Hepatocyte (in vitro differentiated cells): ENCODE results near the gene DOCK4. TPM values are rescaled to one million over a fixed set of nuclear protein-coding genes. Genes with fewer than 3 reads are reported as not detected.

Source experiments
- DNase-seq: peaks from one replicate; pipeline ENCODE4 v3.0.0-alpha.2; 2016; ENCODE audit warnings: low spot score
- H2AFZ ChIP-seq: fragments of 200-600 bp; sonication (generic); 2 replicates; pipeline ENCODE4 v1.6.0; 2016; ENCODE audit warnings: antibody characterized with exemption, mild to moderate bottlenecking
- H3K27ac ChIP-seq: fragments of 200-600 bp; sonication (generic); 2 replicates; pipeline ENCODE4 v1.5.1; 2016; ENCODE audit warnings: mild to moderate bottlenecking
- H3K27me3 ChIP-seq: fragments of 200-600 bp; sonication (generic); 2 replicates; pipeline ENCODE4 v1.6.1; 2016
- H3K36me3 ChIP-seq: fragments of 200-600 bp; sonication (generic); replicated peaks from 2 replicates; pipeline ENCODE4 v1.5.1; 2016; ENCODE audit warnings: low read depth; ENCODE audit not compliant: insufficient read depth
- H3K4me1 ChIP-seq: fragments of 200-600 bp; sonication (generic); 2 replicates; pipeline ENCODE4 v1.5.1; 2016; ENCODE audit warnings: mild to moderate bottlenecking, moderate library complexity; ENCODE audit not compliant: insufficient read depth
- H3K4me2 ChIP-seq: fragments of 200-600 bp; sonication (generic); 2 replicates; pipeline ENCODE4 v1.6.0; 2016
- H3K4me3 ChIP-seq: fragments of 200-600 bp; sonication (generic); 2 replicates; pipeline ENCODE4 v1.5.1; 2016; ENCODE audit warnings: mild to moderate bottlenecking
- H3K79me2 ChIP-seq: fragments of 200-600 bp; sonication (generic); 2 replicates; pipeline ENCODE4 v1.6.0; 2017; ENCODE audit warnings: mild to moderate bottlenecking
- H3K9me2 ChIP-seq: fragments of 200-600 bp; sonication (generic); replicated peaks from 2 replicates; pipeline ENCODE4 v1.6.0; 2017; ENCODE audit warnings: mild to moderate bottlenecking; ENCODE audit not compliant: insufficient read depth
- H3K9me3 ChIP-seq: fragments of 200-600 bp; sonication (generic); 2 replicates; pipeline ENCODE4 v1.5.1; 2016; ENCODE audit warnings: low read depth, mild to moderate bottlenecking
- H4K20me1 ChIP-seq: fragments of 200-600 bp; sonication (generic); 2 replicates; pipeline ENCODE4 v1.6.0; 2016; ENCODE audit warnings: mild to moderate bottlenecking; ENCODE audit not compliant: insufficient read depth, poor library complexity, severe bottlenecking
- CTCF ChIP-seq: fragments of 200-600 bp; sonication (generic); IDR thresholded peaks from 2 replicates; pipeline ENCODE4 v1.5.1; 2016; ENCODE audit warnings: antibody characterized with exemption, mild to moderate bottlenecking; ENCODE audit not compliant: poor library complexity
- EZH2 ChIP-seq: fragments of 200-600 bp; sonication (generic); IDR thresholded peaks from 2 replicates; pipeline ENCODE4 v1.6.1; 2016; ENCODE audit warnings: antibody characterized with exemption, mild to moderate bottlenecking, borderline replicate concordance
- EZH2phosphoT487 ChIP-seq: fragments of 200-600 bp; sonication (generic); IDR thresholded peaks from one replicate; pipeline ENCODE4 v1.6.1; 2018; ENCODE audit warnings: antibody characterized with exemption, mild to moderate bottlenecking, low read depth, moderate library complexity; ENCODE audit not compliant: unreplicated experiment, severe bottlenecking
- WGBS: methylation state at CpG from one replicate; pipeline ENCODE4 v1.1.6; 2016; ENCODE audit warnings: low lambda C conversion rate; ENCODE audit errors: missing lambda C conversion rate; 5-methylcytosine and 5-hydroxymethylcytosine counted together
- polyA plus RNA-seq: library from polyadenylated mRNA; unstranded; fragments of >200 nt; fragmentation: Nextera tagmentation; extraction: Ambion mirVana; gene quantifications from 2 replicates; pipeline ENCODE4 v1.2.1, GENCODE V29; 2016
- total RNA-seq: library from RNA; depleted of rRNA; stranded (reverse); fragments of >200 nt; gene quantifications from 2 replicates; pipeline ENCODE4 v1.2.3, GENCODE V29; 2014

DOCK4 gene
- total and polyA plus RNA-seq, 2 experiments from 2014 or later, result 4.4 to 22.9 TPM

GRCh38 chr7:112036071-112036470 is 170.1 kb downstream of the DOCK4 start:
- no peak for TF ChIP-seq CTCF
- TF ChIP-seq EZH2, result no peak
- no peak for TF ChIP-seq EZH2phosphoT487
- Histone ChIP-seq H3K9me2 (no peaks in the 10 kb centered on the region), H3K4me1 (no peaks in the 10 kb centered on the region), H3K79me2 (no peaks in the 10 kb centered on the region), H3K27ac (no peak overlapping the region), H2AFZ (no peak overlapping the region), H3K4me3 (no peak overlapping the region), H3K4me2 (no peak overlapping the region), H4K20me1 (no peaks in the 10 kb centered on the region), H3K27me3 (no peaks in the 10 kb centered on the region), H3K9me3 (no peaks in the 10 kb centered on the region), H3K36me3 (no peaks in the 10 kb centered on the region)
- DNase-seq, result no peak
- 70% methylated on average over 2 of the region's 2 CpGs for WGBS

GRCh38 chr7:112031689-112032088 is 174.5 kb downstream of the DOCK4 start:
- no peak overlapping the region for H3K4me2 ChIP-seq

GRCh38 chr7:112025556-112025955 is 180.6 kb downstream of the DOCK4 start:
- Histone ChIP-seq H3K4me1 (peaks cover 8% of the 10 kb centered on the region), H2AFZ (no peak overlapping the region), H3K4me2 (no peak overlapping the region), H3K9me2 (no peaks in the 10 kb centered on the region), H3K27ac (no peak overlapping the region), H3K36me3 (no peaks in the 10 kb centered on the region), H4K20me1 (no peaks in the 10 kb centered on the region), H3K27me3 (no peaks in the 10 kb centered on the region), H3K79me2 (peaks cover 6% of the 10 kb centered on the region), H3K4me3 (no peak overlapping the region), H3K9me3 (no peaks in the 10 kb centered on the region)
- no peak for DNase-seq
- WGBS, result 94% methylated on average over 2 of the region's 2 CpGs
- TF ChIP-seq EZH2phosphoT487 (no peak), EZH2 (no peak), CTCF (no peak)

More at GRCh38 chr7:112031689-112032088, 174.5 kb downstream of the DOCK4 start:
- no peaks in the 10 kb centered on the region for H3K79me2 ChIP-seq
- no peak overlapping the region for H3K4me3 ChIP-seq
- 80% methylated on average over 5 of the region's 5 CpGs for WGBS
- no peak for DNase-seq
- H2AFZ ChIP-seq, result no peak overlapping the region
- H3K9me3 ChIP-seq, result no peaks in the 10 kb centered on the region
- H3K36me3 ChIP-seq, result no peaks in the 10 kb centered on the region
- H3K27me3 ChIP-seq, result no peaks in the 10 kb centered on the region
- TF ChIP-seq CTCF, result no peak
- TF ChIP-seq EZH2, result no peak
- no peak for TF ChIP-seq EZH2phosphoT487
- H3K4me1 ChIP-seq, result no peaks in the 10 kb centered on the region
- H3K27ac ChIP-seq, result no peak overlapping the region
- H3K9me2 ChIP-seq, result no peaks in the 10 kb centered on the region
- no peaks in the 10 kb centered on the region for H4K20me1 ChIP-seq

GRCh38 chr7:112023786-112024185 is 182.4 kb downstream of the DOCK4 start:
- H3K9me3 ChIP-seq, result no peaks in the 10 kb centered on the region
- peaks cover 12% of the 10 kb centered on the region for H3K79me2 ChIP-seq
- no peak overlapping the region for H2AFZ ChIP-seq
- DNase-seq, result no peak
- no peak overlapping the region for H3K4me2 ChIP-seq
- peaks cover 12% of the 10 kb centered on the region for H3K4me1 ChIP-seq
- no peaks in the 10 kb centered on the region for H4K20me1 ChIP-seq
- no peak overlapping the region for H3K27ac ChIP-seq
- no peak overlapping the region for H3K4me3 ChIP-seq
- no peak for TF ChIP-seq EZH2
- TF ChIP-seq CTCF, result no peak
- no peak for TF ChIP-seq EZH2phosphoT487
- no peaks in the 10 kb centered on the region for H3K9me2 ChIP-seq
- H3K36me3 ChIP-seq, result no peaks in the 10 kb centered on the region
- H3K27me3 ChIP-seq, result no peaks in the 10 kb centered on the region
- WGBS, result 71% methylated on average over 6 of the region's 6 CpGs
